Smooth muscle cell of the brain vasculature (primary cell): ENCODE results near the gene ME3.

Source experiments
- DNase-seq: peaks from one replicate; pipeline ENCODE4 v3.0.0-alpha.2; 2012; ENCODE audit warnings: low read depth, low spot score

ME3 gene

DNA sequence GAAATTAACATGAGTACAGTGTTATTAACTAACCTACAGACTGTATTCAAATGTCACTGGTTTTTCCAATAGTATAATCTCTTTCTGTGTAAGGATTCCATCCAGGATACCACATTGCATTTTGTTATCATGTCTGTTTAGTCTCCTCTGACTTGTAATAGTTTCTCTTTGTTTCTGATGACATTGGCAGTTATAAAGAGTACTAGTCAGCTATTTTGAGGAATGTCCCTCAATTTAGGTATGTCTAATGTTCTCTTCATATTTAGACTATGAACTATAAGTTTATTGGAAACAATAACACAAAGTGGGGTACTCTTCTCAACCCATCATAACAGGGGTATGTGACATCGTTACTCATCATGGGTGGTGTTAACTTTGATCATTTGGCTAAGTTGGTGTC lies 20.3 kb upstream of the ME3 start:
- DNase-seq: no peak

DNA sequence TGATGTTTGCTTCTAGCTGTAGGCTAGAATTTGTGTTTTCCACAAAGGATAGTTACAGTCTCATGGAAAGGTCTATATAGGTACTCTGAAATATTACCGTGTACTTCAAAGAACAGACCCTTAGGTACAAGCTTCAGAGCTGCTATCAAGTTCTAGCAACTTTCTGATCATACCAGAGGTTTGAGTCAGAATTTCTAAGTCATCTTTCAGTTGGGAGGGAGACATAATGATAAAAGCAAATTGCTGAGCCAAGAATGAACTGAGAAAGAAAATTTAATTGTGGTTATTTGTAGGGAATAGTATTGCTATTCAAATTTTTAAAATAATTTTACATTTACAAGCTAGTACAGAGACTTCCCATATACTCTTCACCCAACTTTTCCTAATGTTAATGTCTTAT lies 19.9 kb upstream of the ME3 start:
- DNase-seq: no peak

DNA sequence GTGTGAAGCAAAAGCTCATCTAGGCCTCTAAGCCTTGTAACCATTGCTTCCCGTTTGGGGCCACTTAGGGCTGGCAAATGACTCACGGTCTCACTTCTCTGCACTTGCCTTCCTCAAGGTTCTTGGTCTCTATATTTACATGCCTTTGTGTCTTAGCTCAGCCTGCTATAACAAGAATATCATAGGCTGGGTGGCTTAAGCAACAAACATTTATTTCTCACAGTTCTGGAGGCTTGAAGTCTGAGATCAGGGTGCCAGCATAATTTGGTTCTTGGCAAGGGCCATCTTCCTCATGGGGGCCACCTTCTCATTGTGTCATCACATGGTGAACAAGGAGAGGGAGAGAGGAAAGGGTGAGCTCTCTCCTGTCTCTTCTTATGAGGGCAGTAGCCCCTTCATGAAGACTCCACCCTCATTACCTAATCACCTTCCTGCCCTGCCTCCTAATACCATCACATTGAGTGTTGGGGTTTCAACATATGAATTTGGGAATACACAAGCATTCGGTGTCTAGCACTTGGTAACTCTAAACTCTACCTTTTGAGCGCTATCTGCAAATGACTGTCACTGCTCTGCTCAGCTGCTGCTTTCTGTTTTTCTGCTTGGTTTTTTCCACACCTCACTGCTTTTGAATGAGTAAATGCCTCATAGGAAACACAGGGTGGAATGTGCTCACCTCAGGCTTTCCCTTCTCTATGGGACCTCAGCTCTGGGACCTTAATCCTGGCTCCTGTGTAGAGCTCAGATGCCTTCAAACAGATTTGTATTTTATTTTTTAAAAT lies 16.2 kb upstream of the ME3 start:
- no peak for DNase-seq

DNA sequence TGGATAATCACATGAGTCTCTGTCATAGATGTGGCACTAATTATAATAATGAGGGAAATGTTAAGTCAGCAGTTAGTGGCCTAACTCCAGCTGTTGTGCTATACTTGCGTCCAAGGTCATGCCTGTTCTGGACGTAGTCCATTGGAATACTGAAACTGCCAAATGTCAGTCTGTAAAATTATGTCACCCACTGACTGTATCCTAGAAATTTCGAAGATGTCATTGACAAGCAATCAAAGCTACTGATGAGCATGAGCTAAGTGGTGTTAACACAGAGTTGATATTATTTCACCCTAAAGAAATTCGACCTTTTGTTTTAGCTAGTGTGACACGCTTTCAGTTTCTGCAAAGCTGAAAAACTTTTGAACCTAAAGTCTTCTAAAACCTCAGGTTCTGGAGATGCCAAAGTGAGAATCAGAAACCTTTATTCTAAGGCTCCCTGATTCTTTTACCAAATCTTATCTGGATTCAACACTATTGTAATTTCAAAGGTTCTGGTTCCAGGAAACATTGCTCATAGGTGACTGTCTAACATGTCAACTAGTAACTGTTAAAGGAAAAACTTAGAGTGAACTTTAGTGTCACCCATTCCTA lies 14.9 kb upstream of the ME3 start:
- DNase-seq: no peak

DNA sequence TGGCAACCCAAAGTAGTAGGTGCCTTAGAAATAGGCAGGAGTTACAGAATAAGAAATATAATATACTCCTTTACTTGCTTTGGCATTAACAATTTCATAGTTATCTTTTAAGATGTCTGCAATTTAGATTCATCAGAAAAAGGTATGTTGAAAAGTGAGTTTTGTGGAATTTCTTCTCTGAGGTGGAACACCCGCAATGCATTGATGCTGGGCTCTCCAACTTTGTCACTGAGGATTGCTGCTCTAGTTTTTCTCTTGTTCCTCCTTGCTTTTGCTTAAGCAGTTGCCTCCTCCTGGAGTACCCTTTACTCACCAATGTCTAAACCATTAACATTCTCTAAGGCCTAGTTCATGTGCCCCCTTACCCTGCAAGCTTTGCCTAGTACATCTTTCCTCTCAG lies 14.1 kb upstream of the ME3 start:
- no peak for DNase-seq

DNA sequence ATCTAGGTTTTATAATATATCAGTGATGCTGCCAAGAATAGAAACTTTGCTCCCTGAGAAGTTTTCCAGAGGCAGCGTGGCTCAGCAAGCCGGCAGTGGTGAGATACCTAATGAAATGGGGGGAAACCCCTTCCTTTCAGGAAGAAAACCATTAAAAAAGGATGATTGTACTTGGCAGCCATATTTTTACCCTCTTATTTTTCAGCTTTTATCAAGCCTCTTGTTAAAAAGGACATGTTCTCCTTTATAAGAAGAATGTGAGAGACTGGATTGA lies 9.0 kb upstream of the ME3 start:
- DNase-seq: no peak

DNA sequence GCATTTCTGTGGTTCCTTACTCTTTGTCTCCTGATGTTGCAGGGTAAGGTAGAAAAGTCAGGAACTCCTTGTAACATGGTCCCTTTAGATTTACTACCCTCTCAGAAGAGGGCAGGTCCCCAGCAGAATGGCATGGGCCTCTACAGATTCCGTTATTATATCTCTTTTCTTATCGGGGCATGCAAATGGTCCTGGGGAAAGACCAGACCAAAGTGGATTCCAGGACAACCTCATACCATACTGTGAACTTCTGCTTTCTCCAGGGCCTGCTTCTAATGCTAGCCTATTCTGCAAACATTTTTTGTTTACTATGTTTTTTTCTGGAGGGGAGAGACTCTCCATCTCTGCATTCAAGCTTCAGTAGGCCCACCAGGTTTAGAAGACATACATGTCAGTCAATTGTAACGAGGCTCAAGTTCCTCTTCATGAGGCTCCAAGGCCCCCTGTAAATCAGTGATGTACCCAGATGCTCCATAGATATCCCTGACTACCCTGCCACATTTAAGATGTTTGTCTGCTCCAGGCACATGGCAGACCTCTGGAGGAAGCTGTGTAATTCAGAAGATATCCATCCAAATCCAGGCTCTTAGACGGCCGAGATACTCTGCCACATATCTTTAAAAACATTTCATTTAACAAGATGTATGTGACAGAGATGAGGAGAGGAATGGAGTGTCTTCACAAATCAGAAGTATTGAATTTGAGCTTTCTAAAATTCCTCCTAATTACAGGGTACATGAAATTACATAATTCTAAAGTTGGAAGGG lies 8.5 kb upstream of the ME3 start:
- no peak for DNase-seq

DNA sequence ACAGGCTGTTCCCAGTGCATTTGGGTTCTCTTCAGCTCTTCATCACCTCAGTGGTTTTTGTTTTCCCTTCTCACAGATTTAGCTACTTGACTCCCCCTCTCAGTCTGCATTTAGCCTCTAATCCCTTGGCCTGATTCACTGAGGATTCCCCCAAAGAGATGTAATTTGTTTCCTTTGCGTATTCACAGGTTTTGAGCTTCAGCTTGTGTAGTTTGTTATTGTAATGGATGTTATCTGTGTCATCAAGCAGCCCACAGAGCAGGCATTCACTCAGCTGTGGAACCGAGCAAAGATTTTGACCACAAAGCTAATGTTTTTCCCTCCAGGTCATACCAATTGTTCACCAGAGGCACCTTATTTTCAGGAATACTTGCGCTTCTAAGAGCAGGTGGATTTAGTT lies 6.4 kb upstream of the ME3 start:
- DNase-seq: no peak

DNA sequence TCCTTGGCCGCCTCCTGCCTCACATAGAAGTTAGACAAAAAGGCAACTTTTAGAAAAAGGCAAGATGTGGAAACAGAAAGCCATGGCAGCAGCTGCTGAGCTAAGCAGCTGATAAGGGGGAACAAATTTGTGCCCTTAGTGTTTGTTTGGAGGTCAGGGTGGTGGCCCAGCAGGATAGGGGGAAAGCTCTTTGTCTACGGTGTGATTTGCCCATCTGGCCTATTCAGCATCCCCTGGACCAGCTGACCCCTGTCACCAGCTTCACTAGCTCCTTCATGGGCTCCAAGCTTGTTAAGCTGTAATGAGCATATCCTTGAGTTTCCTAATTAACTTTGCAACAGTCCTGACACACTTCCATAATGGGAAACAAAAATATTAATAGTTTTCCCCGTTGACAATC lies 5.9 kb upstream of the ME3 start:
- no peak for DNase-seq

DNA sequence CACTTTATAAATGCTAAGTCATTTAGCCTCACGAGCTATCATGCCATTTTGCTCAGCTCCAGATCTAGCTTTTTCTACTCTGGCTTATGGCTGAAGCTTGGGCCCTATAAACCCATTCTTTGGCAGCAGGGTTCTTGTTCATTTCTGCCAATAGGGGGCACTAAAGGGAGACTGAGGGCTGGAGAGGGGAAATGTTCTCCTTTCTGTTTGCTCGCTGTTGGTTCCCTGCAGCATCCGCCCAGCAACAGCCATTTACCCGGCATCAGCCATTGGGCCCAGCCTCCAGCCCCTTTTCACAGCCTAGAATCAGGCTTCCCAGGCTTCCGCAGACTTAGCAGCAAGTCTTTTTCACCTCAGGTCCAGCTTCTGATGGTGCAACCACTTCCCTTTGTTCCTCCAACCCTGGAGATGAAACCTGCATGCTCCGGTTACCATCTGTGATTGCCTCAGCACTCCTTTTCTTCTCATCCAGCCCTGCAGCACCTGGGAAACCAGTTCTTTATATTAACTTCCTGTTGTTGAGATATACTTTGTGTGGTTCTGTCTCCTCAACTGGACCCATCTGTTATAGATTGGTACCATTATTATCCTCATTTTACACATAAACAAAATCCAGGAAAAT lies 4.2 kb upstream of the ME3 start:
- no peak for DNase-seq

DNA sequence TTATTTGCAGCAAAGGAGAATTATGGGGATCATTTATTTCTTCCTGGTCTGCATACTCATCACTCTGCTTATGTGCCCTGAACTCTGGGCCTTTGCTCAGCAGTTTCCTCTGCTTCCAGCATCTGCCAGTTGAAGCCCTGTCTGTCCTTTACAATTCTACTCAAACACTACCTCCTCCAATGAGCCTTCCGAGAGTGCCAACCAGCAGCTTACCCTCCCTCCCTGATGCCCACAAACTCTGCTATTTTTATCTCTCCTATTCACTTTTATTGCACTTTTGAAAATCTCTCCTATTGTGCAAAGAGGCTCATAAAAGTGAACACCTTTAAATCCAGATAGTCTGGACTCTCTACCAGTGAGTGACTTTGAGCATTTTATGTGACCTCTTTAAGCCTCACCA lies 3.6 kb upstream of the ME3 start:
- no peak for DNase-seq

DNA sequence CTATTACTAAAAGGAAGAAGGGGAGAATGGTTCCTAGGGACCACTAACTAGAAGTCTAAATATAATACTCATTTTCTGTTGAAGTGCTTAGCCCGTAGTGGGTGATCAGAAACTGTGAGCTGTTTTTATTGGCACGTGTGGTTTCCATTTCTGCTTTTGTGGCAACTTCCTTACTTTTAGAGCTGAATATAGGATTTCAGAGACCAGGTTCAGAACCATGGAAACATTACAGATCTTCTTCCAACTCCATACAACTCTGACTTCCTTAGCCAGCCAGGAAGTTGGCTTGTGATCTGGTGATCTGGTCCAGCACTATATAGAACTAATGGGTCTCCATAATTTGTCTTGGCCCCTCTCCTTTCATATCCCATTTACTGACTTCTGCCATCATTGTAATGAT lies 2.6 kb upstream of the ME3 start:
- no peak for DNase-seq

DNA sequence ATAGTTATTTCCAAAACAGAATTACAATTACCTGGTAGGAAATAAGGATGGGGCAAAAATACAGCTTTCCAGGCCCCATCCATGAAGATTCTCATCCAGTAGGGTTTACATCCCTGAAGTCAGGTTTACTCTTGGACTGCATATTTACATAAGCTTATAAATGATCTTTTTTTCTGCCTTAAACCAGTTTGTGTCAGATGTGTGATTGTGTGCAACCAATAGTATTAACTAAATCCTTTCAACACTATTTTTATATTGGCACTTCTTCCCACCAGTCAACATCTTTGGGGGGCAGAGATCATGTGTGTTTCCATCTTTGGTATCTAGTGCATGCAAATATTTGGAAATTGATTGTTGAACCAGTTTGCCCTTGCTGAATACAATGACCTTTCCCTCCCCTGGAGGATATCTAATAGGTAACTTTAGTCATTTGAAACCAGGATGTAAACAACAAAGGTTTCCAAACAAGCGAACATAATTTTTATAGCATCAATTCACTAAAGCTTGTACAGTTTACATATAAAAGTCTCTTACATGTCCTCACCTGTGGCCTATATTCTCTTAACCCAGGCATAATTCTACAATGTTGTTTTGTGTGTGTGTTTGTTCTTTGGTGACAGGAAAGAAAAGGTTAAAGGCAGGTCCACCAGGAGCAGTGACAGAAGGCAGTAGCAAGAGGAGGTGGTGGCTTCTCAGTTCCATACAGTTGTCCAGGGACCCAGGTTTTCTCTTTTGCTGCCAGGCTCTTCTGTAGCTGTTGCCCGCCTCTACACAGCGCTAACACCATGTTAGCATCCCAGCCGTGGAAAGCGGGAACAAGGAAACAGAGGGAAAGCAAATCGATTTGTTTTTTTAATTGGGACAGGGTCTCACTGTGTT lies 1.7 kb upstream of the ME3 start:
- no peak for DNase-seq

DNA sequence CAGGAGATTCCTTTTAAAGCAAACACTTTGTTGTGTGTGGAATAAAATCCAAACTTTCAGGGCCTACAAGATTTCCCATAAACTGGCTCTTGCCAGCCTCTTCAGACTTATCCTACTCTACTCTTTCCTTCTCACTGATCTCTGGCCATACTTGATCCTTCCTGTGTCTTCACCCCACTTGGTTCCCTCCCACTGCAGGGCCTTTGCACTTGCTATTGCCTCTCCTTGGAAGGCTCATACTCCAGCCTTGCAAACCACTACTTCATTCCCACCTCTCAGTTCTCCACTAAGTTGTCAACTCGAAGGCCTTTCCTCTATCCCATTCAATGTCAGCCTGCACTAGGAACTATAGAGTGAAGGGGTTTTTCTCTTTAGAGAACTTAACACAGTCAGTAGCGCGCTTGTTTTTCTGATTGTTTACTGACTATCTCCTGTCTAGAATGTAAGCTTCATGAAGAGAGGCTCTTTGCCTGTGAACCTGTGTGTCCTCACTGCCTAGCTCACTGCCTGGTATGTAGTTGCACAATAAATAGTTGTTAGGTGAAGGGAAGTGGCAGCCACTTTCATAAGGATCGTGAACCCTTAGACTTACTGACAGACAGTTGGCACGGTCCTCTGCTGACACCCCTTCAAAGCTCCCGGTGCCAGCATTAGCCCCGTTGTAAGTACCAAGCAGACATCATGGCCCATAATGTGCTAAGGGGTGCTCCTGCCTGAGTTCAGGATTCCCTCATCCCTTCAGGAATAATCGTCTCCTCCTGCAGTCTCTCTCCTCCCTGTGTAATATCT lies 833 bp upstream of the ME3 start:
- no peak for DNase-seq

DNA sequence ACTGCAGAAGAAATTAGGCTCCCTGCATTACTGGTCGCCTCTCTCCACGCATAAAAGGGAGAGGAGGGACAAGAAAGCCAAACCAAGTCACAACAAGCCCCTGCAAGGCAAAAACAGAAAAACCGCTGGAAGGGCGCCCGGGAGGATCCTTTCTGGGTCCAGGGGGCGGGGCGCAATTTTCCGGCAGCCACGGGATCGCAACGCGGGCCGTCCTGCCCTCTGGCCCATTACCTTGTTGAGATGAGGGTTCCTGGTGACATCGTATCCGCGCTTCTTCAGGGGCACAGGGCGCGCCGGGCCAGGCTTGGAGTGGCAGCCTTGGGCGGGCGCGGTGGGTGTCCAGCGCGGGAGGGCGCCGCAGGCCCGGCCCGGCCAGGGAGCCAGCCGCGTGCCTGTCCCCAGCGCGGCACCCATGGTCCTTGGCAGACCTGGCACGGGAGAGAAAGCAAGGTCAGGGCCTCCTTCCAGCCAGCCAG lies 847 bp downstream of the ME3 start:
- no peak for DNase-seq

DNA sequence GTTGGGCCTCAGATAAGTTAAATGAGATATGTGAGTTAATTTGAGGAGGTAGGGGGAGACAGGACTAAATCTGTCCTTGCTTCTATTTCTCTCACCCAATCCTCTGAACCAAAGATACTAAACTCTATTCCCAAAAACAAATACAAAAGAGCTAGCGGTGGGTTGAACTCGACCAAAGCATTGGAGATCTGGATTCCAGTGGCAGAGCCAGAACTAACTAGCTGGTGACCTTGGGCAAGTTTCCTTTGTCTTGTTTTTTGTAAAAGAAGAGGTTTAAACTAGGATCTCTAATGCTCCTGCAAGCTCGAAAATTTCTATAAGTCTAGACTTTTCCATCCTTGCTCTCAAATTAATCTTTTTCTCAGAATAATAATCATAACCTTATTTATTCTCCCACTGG lies 1.5 kb downstream of the ME3 start:
- DNase-seq: no peak

DNA sequence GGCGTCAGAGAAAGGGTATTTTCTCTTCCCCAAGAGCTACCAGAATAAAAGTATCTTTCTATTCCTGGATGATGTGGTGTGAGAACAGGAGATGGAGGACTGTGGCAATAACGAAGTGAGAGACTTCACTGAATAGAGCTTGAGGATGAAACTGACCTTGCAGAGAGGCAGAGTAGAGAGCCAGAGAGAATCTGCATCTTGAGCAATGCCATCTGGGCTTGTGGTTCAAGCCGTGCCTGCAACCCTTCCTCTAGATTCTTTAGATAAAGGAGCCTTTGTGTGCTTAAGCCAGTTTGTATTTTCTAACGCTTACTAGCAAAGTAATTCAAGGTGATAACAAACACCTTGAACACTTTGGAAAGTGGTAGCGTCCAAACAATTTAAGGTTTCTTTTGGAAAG lies 2.2 kb downstream of the ME3 start:
- no peak for DNase-seq

DNA sequence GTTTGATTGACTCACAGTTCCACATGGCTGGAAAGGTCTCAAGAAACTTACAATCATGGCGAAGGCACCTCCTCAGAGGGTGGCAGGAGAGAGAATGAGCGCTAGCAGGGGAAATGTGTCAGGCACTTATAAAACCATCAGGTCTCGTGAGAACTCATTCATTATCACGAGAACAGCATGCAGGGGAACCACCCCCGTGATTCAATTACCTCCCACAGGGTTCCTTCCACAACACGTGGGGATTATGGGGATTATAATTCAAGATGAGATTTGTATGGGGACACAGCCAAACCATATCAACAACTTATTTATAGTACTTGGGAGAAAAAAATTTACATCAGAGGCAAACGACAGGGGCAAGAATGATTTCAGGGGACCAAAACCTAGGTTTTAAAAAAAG lies 3.0 kb downstream of the ME3 start:
- DNase-seq: no peak

DNA sequence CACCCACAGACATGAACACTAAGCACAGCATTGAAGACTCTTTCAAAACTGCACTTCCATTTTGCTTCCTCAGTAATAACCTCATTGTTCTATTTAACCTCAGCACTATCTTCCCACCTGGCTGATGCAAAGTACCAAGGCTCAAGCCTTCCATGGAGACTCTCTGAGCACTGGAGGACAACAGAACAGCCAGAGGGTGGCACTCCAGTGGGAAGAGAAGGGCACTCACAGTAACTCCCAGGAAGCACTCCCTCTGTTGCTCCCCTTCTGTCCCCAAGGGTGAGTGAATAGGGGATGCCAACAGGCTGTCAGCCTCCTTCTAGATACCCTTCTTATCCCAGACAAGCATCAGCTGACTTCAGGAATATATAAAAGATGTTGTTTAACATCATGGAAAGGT lies 3.5 kb downstream of the ME3 start:
- no peak for DNase-seq

DNA sequence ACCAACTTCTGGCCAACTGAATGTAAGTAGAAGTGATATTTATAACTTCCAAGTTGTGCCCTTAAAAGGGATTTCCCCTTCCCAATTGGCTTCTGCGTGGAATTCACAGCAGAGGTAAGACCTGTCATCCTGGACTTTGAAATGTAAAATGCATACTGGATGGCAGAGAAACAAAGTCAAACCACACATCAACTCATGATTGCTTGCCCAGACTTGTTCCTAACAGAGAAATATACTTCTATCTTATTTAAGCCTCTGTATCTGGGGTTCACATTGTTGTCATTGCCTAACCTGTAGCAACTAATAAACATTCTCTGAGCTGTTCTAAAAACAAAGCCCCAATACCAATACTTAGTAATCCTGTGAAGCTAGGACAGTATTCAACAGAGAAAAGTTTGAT lies 6.2 kb downstream of the ME3 start:
- no peak for DNase-seq

DNA sequence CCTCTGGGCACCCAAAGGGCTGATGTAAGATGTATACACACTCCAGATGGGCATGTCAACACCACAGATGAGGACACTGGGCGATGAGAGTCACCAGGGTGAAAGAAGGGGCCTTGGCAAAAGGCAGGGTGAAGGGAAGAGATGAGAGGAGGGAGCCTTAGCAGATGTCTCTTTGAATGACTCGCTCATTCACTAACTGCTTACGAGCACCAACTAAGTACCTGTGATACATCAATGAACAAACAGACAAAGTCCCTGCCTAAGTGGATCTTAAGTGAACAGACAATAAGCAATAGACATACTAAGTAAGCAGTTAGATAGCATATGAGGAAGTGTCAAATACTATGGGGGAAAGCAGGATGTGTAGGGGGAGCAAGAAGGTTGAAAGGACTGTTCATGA lies 7.5 kb downstream of the ME3 start:
- no peak for DNase-seq
